EL (cell line): ENCODE data around the gene CRYBG3.

Experiments used
- DNase-seq: peaks from one replicate; pipeline ENCODE4 v3.0.0-alpha.2; 2016

Gene CRYBG3

DNA sequence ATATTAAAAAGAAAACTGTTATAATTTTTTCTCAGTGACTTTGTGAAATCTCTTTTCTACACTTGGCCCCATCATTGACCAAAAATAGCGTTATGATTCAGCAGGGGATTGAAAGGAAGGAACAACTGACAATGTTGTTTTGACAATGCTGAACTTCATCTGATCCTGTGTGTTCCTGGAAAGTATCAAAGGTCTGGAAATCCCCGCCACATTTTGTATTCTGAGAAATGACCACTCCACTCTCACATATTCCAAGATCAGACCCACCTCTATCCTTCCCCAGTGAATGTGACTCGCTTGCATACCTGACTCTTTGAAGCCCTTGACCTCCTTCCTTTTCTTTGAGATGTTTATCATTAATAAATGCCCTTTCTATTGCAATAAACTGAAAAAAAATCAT lies 160.1 kb downstream of the CRYBG3 start:
- DNase-seq, result no peak

DNA sequence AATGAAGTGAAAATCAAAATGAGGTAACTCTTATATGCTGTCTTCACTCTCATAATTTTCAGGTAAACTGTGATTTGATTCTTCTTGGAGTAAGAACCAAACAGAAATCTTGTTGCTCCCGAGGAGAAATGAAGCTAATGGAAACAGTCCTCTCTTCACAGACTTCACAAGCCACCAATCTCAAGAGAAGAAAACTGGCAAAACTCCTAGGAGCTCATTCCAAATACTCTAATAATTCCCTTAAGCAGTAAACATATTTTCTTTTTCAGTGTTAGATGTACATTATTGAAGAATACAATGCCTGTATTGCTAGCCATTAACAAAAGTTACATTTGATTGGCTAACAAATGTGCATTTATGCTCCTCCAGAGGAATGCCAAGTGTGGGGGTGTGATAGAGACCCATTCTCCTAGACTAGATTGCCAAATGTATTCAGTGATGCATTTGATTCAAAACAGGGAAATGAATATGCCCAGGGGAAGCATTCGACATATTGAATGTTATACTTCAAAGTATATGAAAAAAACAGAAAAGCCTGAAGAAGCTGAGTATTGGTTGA lies 162.2 kb downstream of the CRYBG3 start:
- no peak for DNase-seq

GRCh38 chr3:97987306-97987705 lies 165.5 kb downstream of the CRYBG3 start:
- no peak for DNase-seq

DNA sequence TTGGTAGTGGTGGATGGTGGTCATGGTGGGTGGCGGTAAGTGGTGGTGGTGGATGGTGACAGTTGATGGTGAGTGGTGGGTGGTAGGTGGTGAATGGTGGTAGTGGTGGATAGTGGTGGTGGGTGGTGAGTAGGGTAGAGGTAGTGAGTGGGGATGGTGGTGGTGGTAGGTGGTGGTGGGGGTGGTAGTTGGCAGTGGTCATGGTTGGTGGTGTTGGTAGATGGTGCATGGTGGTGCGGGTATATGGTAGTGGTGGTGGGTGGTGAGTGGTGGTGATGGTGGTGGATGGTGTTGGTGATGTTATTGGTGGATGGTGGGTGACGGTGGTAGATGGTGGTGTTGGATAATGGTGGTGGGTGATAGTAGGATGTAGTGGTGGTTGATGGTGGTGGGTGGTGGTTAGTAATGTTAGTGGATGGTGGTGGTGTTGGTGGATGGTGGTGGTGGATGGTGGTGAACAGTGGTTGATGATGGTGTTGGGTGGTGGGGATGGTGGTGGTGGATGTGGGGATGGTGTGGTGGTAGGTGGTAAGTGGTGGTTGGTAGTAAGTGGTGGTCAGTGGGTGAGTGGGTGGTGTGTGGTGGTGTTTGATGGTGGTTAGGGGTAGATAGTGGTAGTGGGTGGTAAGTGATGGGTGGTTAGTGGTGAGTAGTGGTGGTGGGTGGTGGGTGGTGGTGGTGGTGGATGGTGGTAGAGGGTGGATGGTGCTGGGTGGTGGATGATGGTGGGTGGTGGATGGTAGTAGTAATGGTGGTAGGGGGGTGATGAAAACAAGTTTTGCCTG lies 167.2 kb downstream of the CRYBG3 start:
- DNase-seq, result no peak

GRCh38 chr3:97990624-97991292 lies 168.9 kb downstream of the CRYBG3 start:
- DNase-seq, result no peak

DNA sequence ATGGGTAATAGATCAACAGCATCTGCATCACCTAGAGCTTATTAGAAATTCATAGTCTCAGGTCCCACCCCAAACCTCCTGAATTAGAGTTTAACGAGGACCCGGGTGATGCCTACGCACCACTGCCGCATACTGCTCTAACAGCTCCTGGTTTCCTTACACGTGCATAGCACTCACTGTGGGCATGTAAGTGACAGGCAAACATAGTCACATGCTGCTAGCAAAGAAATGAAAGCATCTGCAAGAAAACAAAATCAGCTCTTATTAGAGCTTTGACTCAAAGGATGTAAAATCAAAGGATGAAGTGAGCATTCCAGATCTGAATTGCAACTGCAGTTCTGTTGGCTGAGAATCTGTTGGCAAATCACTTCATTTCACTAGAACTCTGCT lies 169.5 kb downstream of the CRYBG3 start:
- DNase-seq, result no peak

GRCh38 chr3:97992547-97993173 lies 170.8 kb downstream of the CRYBG3 start:
- DNase-seq, result no peak

DNA sequence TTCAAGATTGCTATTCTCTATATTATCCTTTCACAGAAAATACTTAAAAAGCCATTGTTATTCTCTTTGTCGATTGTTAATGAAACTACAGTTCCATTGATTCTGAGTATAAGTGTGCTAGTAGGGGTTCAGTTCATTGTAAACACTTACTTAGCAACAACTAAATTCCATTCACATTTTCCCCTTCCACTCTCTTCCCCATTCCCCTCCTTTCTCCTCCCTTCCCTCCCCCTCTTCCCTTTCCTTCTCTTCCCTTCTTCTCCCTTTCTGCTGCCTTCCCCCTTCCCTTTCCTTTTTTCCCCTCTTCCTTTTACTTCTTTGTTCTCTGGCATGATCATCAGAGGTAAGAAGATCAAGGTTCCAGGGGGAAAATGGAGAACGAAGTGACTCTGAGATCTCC lies 171.7 kb downstream of the CRYBG3 start:
- no peak for DNase-seq

- DNase-seq, result no peak
These were observed 172.6 kb downstream of the CRYBG3 start for GRCh38 chr3:97994328-97994945.
